BJ (cell line): ENCODE results near the gene ADAM22. TPM values are rescaled to one million over a fixed set of nuclear protein-coding genes. Genes with fewer than 3 reads are reported as not detected.

ENCODE experiments used
- CTCF ChIA-PET: fragments of 350-600 bp; formaldehyde crosslinking; extraction: SDS; loops from one replicate; lab custom pipeline; 2021; ENCODE audit warnings: antibody characterized with exemption, inconsistent platforms; lab: Yijun Ruan, JAX
- POLR2A ChIA-PET: fragments of 300-600 bp; sonication (Branson Sonifier 250); formaldehyde crosslinking; extraction: SDS; loops from one replicate; lab custom pipeline; 2021; ENCODE audit warnings: antibody characterized with exemption; lab: Charles Lee
- DNase-seq: peaks from one replicate; pipeline ENCODE4 v3.0.0-alpha.2; 2011; ENCODE audit warnings: low read depth
- H3K27me3 ChIP-seq: 2 replicates; pipeline ENCODE4 v1.6.0; 2011; ENCODE audit warnings: low read length; ENCODE audit not compliant: control insufficient read depth, insufficient read depth
- H3K36me3 ChIP-seq: 2 replicates; pipeline ENCODE4 v1.5.1; 2011; ENCODE audit warnings: low read length; ENCODE audit not compliant: control insufficient read depth, insufficient read depth
- H3K4me3 ChIP-seq: 2 replicates; pipeline ENCODE4 v1.5.1; 2011; ENCODE audit warnings: low read depth, mild to moderate bottlenecking, control low read depth, low read length
- polyA plus RNA-seq: library from polyadenylated mRNA; depleted of rRNA; stranded (reverse); fragments of >200 nt; gene quantifications from 2 replicates; pipeline ENCODE4 v1.2.3, GENCODE V29; 2011
- TF ChIP-seq, protein P1 (sequence below): IDR thresholded peaks from 2 replicates; pipeline ENCODE4 v1.5.1; 2011; ENCODE audit warnings: low read depth, mild to moderate bottlenecking, control low read depth, inconsistent platforms, low read length, moderate library complexity; ENCODE audit not compliant: insufficient read depth

ADAM22 gene
- polyA plus RNA-seq, 1 experiment: 0.04 TPM

DNA sequence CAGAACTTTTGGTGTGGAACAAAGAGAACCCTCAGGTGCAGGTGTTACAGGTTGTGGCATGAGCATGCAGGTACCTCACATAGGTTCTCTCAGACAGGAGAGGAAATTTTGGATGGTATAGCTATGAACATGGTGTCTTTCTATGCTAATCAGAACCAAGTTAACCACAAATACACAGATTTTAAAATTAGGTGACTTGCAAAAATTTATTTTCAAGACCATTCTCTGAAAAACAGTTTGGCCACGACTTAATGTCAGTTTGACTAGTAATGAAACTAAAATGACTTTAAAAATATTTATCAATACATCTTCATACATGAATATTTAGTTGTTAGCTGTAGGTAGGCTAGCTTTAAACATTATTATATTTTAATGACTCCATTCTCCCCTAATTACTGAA is 156.2 kb downstream of the ADAM22 start:
- no peak for DNase-seq
- Histone ChIP-seq H3K27me3 (no peaks in the 10 kb centered on the region), H3K4me3 (no peak overlapping the region), H3K36me3 (no peaks in the 10 kb centered on the region)
- POLR2A ChIA-PET: no interaction called here
- TF ChIP-seq, protein P1, sequence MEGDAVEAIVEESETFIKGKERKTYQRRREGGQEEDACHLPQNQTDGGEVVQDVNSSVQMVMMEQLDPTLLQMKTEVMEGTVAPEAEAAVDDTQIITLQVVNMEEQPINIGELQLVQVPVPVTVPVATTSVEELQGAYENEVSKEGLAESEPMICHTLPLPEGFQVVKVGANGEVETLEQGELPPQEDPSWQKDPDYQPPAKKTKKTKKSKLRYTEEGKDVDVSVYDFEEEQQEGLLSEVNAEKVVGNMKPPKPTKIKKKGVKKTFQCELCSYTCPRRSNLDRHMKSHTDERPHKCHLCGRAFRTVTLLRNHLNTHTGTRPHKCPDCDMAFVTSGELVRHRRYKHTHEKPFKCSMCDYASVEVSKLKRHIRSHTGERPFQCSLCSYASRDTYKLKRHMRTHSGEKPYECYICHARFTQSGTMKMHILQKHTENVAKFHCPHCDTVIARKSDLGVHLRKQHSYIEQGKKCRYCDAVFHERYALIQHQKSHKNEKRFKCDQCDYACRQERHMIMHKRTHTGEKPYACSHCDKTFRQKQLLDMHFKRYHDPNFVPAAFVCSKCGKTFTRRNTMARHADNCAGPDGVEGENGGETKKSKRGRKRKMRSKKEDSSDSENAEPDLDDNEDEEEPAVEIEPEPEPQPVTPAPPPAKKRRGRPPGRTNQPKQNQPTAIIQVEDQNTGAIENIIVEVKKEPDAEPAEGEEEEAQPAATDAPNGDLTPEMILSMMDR: no peak
- CTCF ChIA-PET: no interaction called here

DNA sequence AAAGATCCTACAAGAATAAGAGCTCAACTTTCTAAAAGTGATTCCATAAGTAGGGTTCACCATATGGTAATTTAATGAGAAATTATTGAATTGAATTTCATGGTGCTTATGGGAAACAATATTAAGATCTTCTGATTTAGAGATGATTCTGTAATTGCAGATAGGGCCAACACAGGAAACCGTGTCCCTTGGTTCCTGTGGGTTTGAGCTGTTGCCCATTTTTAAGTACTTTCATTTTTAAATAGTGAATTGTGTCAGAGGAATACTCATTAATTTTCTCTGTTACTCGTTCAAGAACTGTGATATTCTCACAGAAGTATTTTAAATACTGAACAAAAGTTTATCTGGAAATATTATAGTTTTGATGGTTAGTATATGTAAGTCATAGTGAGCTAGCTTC is 156.6 kb downstream of the ADAM22 start:
- ChIA-PET CTCF (no interaction called here), POLR2A (no interaction called here)
- no peak for DNase-seq
- TF ChIP-seq, protein P1: no peak
- Histone ChIP-seq H3K27me3 (no peaks in the 10 kb centered on the region), H3K36me3 (no peaks in the 10 kb centered on the region), H3K4me3 (no peak overlapping the region)

DNA sequence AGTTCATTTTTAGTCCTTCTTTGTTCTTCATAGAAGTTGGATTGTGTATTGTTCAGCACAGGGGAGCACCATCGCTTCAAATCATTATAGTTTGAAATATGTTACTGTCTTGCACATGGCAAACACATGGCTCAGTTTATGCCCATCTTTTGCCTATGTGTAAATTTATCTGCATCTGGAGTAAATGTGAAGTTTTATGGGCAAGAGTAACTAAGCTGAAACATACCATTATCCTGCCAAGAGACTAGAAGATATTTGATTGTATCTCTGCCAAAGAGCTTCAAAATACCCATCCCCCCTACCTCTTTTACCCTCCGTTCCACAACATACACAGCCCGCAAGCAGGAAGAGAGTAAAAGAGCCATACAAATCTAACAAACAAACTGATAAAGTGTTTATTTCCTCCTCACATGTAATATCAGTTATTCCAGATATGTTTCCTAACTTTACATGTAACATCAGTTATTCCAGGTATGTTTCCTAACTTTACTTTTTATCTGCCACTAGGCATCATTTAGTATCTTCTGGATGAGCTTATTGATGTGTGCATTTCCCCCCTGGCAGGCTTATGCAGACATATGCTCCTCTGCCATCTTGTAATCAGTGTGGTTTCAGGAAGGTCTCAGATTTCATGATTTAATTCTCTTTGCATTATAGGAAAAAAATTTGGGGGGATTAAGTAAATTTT is 158.1 kb downstream of the ADAM22 start:
- H3K27me3 ChIP-seq: no peaks in the 10 kb centered on the region
- POLR2A ChIA-PET: no interaction called here
- H3K4me3 ChIP-seq: no peak overlapping the region
- H3K36me3 ChIP-seq: no peaks in the 10 kb centered on the region
- TF ChIP-seq, protein P1: no peak
- DNase-seq: no peak
- CTCF ChIA-PET: interaction anchor here (1.0 kb wide), 1 partner anchor 586 kb away, joined by 3 read pairs; no protein-coding TSS in a partner anchor

DNA sequence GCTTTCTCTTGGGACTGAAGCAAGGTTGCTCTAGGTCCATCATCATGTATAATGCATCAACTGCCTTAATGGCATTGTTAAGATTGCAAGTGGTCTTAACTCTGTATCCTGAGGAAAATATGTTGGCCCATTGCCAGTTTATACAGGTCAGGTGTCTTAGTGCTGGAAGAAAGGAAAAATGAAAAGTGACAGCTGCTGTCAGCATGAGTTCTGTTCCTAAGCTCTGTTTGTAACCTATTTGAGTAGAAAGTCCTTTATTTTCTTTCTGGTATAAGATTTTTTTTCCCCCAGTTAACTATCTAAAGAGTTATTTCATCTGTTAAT is 158.6 kb downstream of the ADAM22 start:
- H3K36me3 ChIP-seq: no peaks in the 10 kb centered on the region
- no peak for DNase-seq
- POLR2A ChIA-PET: no interaction called here
- H3K27me3 ChIP-seq: no peaks in the 10 kb centered on the region
- CTCF ChIA-PET: interaction anchor here (1.0 kb wide), 1 partner anchor 587 kb away, joined by 3 read pairs; no protein-coding TSS in a partner anchor
- no peak overlapping the region for H3K4me3 ChIP-seq
- TF ChIP-seq, protein P1: no peak

DNA sequence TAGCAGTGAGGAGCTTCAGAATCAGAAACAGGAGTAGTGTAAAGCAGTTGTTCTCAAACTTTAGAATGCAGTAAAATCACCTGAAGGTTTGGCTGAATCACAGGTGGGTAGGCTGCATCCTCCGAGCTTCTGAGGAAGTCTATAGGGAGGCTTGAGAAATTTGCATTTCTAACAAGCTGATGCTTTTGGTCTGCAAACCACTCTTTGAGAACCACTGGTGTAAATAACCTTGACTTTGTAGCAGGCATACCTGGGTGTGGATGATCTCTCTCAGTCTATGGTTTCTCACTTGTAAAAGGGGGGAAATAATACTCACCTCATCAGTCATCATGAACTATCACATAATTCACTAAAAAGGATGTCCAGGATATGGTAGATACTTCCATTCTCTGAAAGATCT is 167.7 kb downstream of the ADAM22 start:
- TF ChIP-seq, protein P1: no peak
- ChIA-PET CTCF (no interaction called here), POLR2A (no interaction called here)

More for the DNA sequence above, 167.7 kb downstream of the ADAM22 start:
- Histone ChIP-seq H3K4me3 (no peak overlapping the region), H3K27me3 (no peaks in the 10 kb centered on the region), H3K36me3 (no peaks in the 10 kb centered on the region)
- DNase-seq: no peak
